Skin epidermis (tissue), 12 donors: ENCODE results near the gene MICAL2.
A peak's percentile ranks its signal among the peaks of the same experiment; 100 is the strongest.

ENCODE experiments used
- H3K27ac ChIP-seq, 21 experiments: fragments of 200-600 bp; sonication (generic) in 11 of 21; one replicate each; pipeline ENCODE4 v1.5.0; 2020; ENCODE audit warnings: mild to moderate bottlenecking in 3 of 21, inconsistent platforms in 2 of 21, moderate library complexity in 2 of 21
- H3K4me3 ChIP-seq, 7 experiments: fragments of 200-600 bp; sonication (generic) in 2 of 7; one replicate each; pipeline ENCODE4 v1.5.0; 2020; ENCODE audit warnings: inconsistent platforms in 2 of 7, mild to moderate bottlenecking in 2 of 7, moderate library complexity in 1 of 7

Gene MICAL2

GRCh38 chr11:12110201-12110713 is at the start of gene MICAL2:
Gene MICAL2, plus strand, starts transcription at chr11:12110590. Its CDS starts 51,566 bp downstream, at chr11:12162156.
- Histone ChIP-seq H3K4me3 (peak within 1 kb of the TSS; percentile 70 to 93 (median 84)), H3K27ac (peak within 1 kb of the TSS; percentile 55 to 95 (median 88))

GRCh38 chr11:12061851-12062560 is 48.4 kb upstream of the MICAL2 start:
- Histone ChIP-seq H3K4me3 (no peak overlapping the region), H3K27ac (no peak overlapping the region)

- Histone ChIP-seq H3K27ac (no peak overlapping the region), H3K4me3 (no peak overlapping the region)
Measured at GRCh38 chr11:12063251-12063650, 47.1 kb upstream of the MICAL2 start.

- Histone ChIP-seq H3K27ac (peak overlapping the region in 1 of 21 experiments; percentile 12), H3K4me3 (no peak overlapping the region)
Measured at GRCh38 chr11:12064136-12064953, 46.0 kb upstream of the MICAL2 start.

GRCh38 chr11:12064954-12065280 is 45.5 kb upstream of the MICAL2 start:
- no peak overlapping the region for H3K4me3 ChIP-seq
- peak overlapping the region in 1 of 21 experiments; percentile 12 for H3K27ac ChIP-seq

GRCh38 chr11:12066056-12066798 is 44.2 kb upstream of the MICAL2 start:
- H3K27ac ChIP-seq = peak overlapping the region in 18 of 21 experiments; percentile 8 to 83 (median 66)
- H3K4me3 ChIP-seq = no peak overlapping the region

GRCh38 chr11:12066799-12067508 is 43.4 kb upstream of the MICAL2 start:
- no peak overlapping the region for H3K4me3 ChIP-seq
- H3K27ac ChIP-seq = peak overlapping the region in 18 of 21 experiments; percentile 8 to 83 (median 66)

GRCh38 chr11:12067796-12068357 is 42.5 kb upstream of the MICAL2 start:
- Histone ChIP-seq H3K27ac (peak overlapping the region in 9 of 21 experiments; percentile 18 to 83 (median 71)), H3K4me3 (no peak overlapping the region)

GRCh38 chr11:12069066-12069676 is 41.2 kb upstream of the MICAL2 start:
- Histone ChIP-seq H3K4me3 (no peak overlapping the region), H3K27ac (no peak overlapping the region)

- H3K27ac ChIP-seq = peak overlapping the region in 4 of 21 experiments; percentile 5 to 71 (median 15)
- H3K4me3 ChIP-seq = no peak overlapping the region
Measured at GRCh38 chr11:12070446-12071267, 39.7 kb upstream of the MICAL2 start.

GRCh38 chr11:12071574-12071973 is 38.8 kb upstream of the MICAL2 start:
- no peak overlapping the region for H3K4me3 ChIP-seq

GRCh38 chr11:12073436-12073835 is 37.0 kb upstream of the MICAL2 start:
- H3K27ac ChIP-seq = peak overlapping the region in 1 of 21 experiments; percentile 25
- H3K4me3 ChIP-seq = no peak overlapping the region

More at GRCh38 chr11:12071574-12071973, 38.8 kb upstream of the MICAL2 start:
- H3K27ac ChIP-seq = peak overlapping the region in 1 of 21 experiments; percentile 71

GRCh38 chr11:12073886-12074285 is 36.5 kb upstream of the MICAL2 start:
- H3K4me3 ChIP-seq = no peak overlapping the region
- peak overlapping the region in 1 of 21 experiments; percentile 25 for H3K27ac ChIP-seq

GRCh38 chr11:12074529-12075195 is 35.7 kb upstream of the MICAL2 start:
- peak overlapping the region in 1 of 21 experiments; percentile 88 for H3K27ac ChIP-seq

GRCh38 chr11:12075291-12075690 is 35.1 kb upstream of the MICAL2 start:
- H3K27ac ChIP-seq = peak overlapping the region in 17 of 21 experiments; percentile 23 to 89 (median 70)

More at GRCh38 chr11:12074529-12075195, 35.7 kb upstream of the MICAL2 start:
- no peak overlapping the region for H3K4me3 ChIP-seq

GRCh38 chr11:12075822-12076821 is 34.3 kb upstream of the MICAL2 start:
- H3K4me3 ChIP-seq = no peak overlapping the region
- peak overlapping the region in 19 of 21 experiments; percentile 23 to 89 (median 66) for H3K27ac ChIP-seq

More at GRCh38 chr11:12075291-12075690, 35.1 kb upstream of the MICAL2 start:
- H3K4me3 ChIP-seq = no peak overlapping the region
